GM19397 (cell line): ENCODE data around the gene GPR89B.
"Not testable (repeated sequence)": the region's sequence is repeated elsewhere in the genome, so short reads cannot be mapped to it uniquely, and the experiment has no call there.

Source experiments
- ATAC-seq: cut with Tn5 transposase; IDR thresholded peaks from one replicate; pipeline ENCODE4 v1.9.1; 2021; ENCODE audit warnings: mild to moderate bottlenecking, moderate library complexity; ENCODE audit not compliant: unreplicated experiment

The GPR89B gene

GRCh38 chr1:147928236-147929132 is at the start of gene GPR89B:
GPR89B (plus strand) TSS chr1:147928420; CDS start chr1:147928537, 117 bp downstream.
- ATAC-seq = peak; percentile 94

GRCh38 chr1:147879911-147880310 is 48.3 kb upstream of the GPR89B start:
- ATAC-seq = no peak

- ATAC-seq = no peak
These were observed 45.7 kb upstream of the GPR89B start for GRCh38 chr1:147882535-147882934.

- peak; percentile 72 for ATAC-seq
These were observed 37.9 kb upstream of the GPR89B start for GRCh38 chr1:147890177-147890790.

- no peak for ATAC-seq
These were observed 37.1 kb upstream of the GPR89B start for GRCh38 chr1:147891088-147891487.

- no peak for ATAC-seq
These were observed 36.0 kb upstream of the GPR89B start for GRCh38 chr1:147892216-147892615.

- ATAC-seq = no peak
These were observed 35.4 kb upstream of the GPR89B start for GRCh38 chr1:147892731-147893214.

- no peak for ATAC-seq
These were observed 33.1 kb upstream of the GPR89B start for GRCh38 chr1:147895123-147895522.

- ATAC-seq = no peak
These were observed 31.0 kb upstream of the GPR89B start for GRCh38 chr1:147897029-147897752.

GRCh38 chr1:147897789-147898188 is 30.4 kb upstream of the GPR89B start:
- no peak for ATAC-seq

GRCh38 chr1:147902253-147902845 is 25.9 kb upstream of the GPR89B start, which contains the start of gene GJA8:
GJA8 (plus strand) TSS chr1:147902795; CDS start chr1:147907956, 5,161 bp downstream.
- no peak for ATAC-seq

GRCh38 chr1:147904726-147905125 is 23.5 kb upstream of the GPR89B start:
- no peak for ATAC-seq

GRCh38 chr1:147907786-147908509 is 20.3 kb upstream of the GPR89B start:
- no peak for ATAC-seq

- ATAC-seq = no peak
These were observed 15.7 kb upstream of the GPR89B start for GRCh38 chr1:147912553-147912952.

- ATAC-seq = no peak
These were observed 14.8 kb upstream of the GPR89B start for GRCh38 chr1:147913362-147913942.

GRCh38 chr1:147919896-147920295 is 8.3 kb upstream of the GPR89B start:
- no peak for ATAC-seq

GRCh38 chr1:147924813-147925212 is 3.4 kb upstream of the GPR89B start:
- ATAC-seq = no peak

GRCh38 chr1:147927215-147927614 is 1.0 kb upstream of the GPR89B start:
- ATAC-seq = not testable (repeated sequence)

- not testable (repeated sequence) for ATAC-seq
These were observed 531 bp upstream of the GPR89B start for GRCh38 chr1:147927689-147928088.

- not testable (repeated sequence) for ATAC-seq
These were observed 2.9 kb downstream of the GPR89B start for GRCh38 chr1:147931137-147931536.
